GM23248 (cell line): ENCODE data around the gene TMIE.

Experiments used
- EZH2 ChIP-seq: fragments of 200-600 bp; sonication (generic); IDR thresholded peaks from 2 replicates; pipeline ENCODE4 v1.6.1; 2018; ENCODE audit warnings: antibody characterized with exemption, mild to moderate bottlenecking; ENCODE audit not compliant: insufficient read depth, poor library complexity, severe bottlenecking
- EZH2phosphoT487 ChIP-seq: fragments of 200-600 bp; sonication (generic); IDR thresholded peaks from 2 replicates; pipeline ENCODE4 v1.6.1; 2018; ENCODE audit warnings: antibody characterized with exemption, moderate library complexity, mild to moderate bottlenecking, low read depth; ENCODE audit not compliant: insufficient read depth

DNA sequence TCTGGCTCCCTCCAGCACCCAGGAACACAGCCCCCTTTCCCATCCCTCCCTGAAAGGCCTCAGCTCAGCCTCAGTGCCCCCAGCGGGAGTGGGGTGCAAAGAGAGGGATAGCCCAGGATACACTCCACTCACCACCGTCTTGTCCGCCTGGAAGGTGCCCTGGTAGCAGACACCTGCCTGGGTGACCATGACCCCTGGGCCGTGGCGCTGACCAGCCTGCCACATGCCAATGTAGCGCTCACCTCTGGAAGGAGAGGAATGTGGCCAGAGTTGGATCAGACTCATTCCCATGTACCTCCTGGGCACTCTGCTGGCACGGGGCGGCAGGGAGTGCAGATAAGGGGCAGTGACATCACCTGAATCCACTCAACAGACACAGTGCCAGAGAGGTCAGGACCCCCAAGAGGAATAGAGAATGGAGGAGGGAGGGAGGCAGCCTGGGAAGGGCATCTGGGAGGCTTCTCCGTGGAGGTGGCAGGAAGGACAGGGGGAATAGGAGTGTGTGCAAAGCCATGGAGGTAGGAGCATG is 20.8 kb upstream of the TMIE start:
- TF ChIP-seq EZH2: no peak
- TF ChIP-seq EZH2phosphoT487: no peak
